ENCODE measurements around the gene LAMTOR3.

The LAMTOR3 gene

DNA sequence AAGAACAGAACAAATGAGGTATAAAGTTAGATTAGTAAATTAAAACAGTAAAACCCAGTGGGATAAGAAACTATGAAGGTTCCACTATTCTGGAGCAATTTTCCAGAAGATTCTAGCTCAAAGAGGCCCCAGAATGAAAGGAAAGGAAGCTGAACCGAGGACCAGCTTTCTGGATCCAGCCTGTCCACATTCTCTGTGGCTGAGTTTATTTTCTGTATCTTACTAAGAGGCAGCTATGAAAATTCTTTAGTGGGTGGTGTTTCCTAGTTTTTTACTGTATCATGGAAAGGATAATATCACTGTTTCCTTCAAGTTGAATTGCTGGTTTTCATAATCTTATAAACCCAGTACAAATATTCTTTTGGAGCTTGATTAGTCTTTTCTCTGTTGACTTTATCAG, 65.8 kb downstream of the LAMTOR3 start:
- DNase-seq = no peak

Data from NCI-H1105 treated with DMSO at 0.1 percent for 48 hours (cell line).